Middle frontal gyrus (tissue), 1 donor: ENCODE measurements around the gene LRRC73.
"Not testable (repeated sequence)": the region's sequence is repeated elsewhere in the genome, so short reads cannot be mapped to it uniquely, and the experiment has no call there.

Experiments used
- DNase-seq: peaks from one replicate; pipeline ENCODE4 v3.0.0-alpha.2; 2015; ENCODE audit warnings: low spot score; ENCODE audit errors: extremely low spot score

Gene LRRC73

GRCh38 chr6:43511824-43512415, 1.8 kb upstream of the LRRC73 start:
- DNase-seq = no peak

- no peak for DNase-seq
Observed at GRCh38 chr6:43510827-43511163, 649 bp upstream of the LRRC73 start.

- no peak for DNase-seq
Observed at GRCh38 chr6:43509142-43509983, 783 bp downstream of the LRRC73 start.

DNA sequence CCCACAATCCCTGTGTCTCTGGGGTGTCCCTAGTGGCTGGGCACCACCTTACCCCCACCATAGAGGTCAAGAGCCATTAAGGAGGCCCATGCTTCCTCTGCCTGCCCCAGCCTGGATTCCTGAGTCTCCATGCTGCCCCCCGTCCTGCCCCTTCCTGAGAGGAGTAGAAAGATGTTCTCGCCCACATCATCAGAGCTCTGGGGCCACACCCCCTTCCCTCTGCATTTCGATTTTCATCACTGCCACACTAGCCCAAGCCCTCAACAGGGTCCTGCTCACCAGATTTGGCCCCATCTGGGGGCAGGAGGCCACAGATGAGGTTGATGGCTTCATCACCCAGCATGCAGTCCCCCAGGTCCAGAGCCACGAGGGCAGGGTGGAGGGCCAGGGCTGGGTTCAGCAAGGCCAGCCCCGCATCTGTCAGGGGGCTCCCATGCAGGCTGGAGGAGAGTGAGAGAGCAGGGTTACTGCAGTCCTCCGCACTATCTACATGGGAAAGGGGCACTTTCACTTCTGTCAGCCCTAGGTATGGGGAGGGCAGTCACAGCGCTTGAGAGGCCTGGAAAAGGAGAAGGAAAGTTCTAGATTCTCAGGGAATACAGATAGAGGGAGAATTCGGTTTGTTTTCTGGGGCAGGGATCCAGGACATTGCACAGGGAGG, 1.5 kb downstream of the LRRC73 start:
- DNase-seq = no peak

DNA sequence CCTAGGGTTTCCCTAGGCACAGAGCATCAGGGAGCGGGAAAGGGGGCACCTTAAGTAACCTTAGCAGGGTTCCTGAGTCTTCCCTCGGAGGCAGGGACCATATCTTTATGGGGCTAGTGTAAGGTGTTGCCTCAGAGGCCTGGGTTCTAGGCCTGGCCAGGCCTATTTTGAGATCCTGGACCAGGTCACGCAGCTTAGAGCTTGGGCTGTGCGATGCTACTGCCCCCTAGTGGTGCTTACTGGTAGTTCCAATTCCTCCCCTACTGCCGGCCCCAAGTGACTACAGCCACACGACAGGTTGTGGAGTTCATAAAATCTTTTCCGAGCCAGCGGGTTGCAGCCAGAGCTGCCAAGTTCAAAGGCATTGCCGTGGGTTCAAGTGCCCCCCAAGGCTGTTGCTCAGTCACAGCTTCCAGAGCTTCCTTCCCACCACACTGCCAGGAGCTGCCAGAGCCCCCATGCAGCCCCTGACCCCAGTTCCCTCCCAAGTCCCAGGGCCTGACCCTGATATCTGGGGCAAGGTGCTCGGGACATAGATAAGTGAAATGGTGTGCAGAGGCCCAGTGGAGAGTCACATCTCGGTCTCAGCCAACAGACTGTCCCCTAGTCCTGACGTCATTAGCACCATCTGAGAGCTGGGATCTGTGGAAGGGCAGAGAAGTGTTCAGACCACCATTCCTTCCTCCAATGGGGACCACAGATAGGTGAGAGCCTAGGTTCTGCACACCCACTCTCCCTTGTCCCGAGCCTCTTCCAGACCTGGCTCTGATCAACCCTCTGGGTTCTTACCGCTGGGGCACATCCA, 3.3 kb downstream of the LRRC73 start:
- peak; percentile 52 for DNase-seq

DNA sequence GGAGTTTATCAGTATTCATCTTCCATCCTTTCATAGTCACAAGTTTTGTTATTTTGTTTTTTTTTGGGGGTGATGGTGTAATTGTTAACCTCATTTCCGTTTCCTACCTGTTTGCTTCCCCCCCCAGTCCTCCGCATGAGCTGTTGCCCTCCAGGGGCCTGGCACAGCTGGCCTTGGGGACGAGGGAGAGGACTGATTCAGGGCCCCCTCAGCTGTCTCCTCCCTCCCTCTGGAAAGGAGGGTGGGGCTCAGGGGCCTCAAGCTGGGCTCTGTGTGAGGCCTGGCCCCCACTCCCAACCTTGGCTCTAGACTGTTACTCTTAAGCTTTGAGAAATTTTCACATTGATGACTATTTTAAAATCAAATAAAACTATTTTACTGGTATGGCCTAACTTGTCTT, 4.0 kb downstream of the LRRC73 start:
- DNase-seq = no peak

DNA sequence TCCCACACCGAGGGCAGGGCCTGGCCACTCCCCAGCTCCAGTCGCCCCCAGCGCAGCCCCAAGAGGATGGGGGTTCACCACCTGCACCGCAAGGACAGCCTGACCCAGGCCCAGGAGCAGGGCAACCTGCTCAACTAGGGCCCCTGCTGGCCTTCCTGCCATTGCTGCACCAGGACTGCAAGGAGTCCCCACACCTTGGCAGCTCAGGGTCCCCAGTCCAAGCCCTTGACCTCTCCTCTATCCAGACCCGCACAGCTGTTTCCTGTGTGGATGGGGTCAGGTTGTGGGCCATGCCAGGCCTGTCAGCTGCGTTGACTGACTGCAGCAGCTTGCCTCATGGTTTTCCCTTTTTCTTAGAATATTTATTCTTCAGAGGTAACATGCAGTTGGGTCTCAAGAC, 4.4 kb downstream of the LRRC73 start:
- no peak for DNase-seq

DNA sequence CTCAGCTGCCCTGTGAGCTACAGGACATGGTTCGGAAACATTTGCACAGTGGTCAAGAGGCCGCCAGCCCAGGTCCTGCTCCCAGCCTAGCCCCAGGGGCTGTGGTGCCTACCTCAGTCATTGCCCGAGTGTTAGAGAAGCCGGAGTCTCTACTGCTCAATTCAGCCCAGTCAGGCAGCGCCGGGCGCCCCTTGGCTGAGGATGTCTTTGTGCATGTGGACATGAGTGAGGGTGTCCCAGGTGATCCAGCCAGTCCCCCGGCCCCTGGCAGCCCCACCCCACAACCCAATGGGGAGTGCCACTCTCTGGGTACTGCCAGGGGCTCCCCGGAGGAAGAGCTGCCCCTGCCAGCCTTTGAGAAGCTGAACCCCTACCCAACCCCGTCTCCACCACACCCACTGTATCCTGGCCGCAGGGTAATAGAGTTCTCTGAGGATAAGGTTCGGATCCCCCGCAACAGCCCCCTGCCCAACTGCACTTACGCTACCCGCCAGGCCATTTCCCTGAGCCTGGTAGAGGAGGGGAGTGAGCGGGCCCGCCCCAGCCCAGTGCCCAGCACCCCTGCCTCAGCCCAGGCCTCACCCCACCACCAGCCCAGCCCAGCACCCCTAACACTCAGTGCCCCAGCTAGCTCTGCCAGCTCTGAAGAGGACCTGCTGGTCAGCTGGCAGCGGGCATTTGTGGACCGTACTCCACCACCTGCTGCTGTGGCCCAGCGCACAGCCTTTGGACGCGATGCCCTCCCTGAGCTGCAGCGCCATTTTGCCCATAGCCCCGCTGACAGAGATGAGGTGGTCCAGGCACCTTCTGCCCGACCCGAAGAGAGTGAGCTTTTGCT, 5.2 kb downstream of the LRRC73 start:
- DNase-seq = no peak

DNA sequence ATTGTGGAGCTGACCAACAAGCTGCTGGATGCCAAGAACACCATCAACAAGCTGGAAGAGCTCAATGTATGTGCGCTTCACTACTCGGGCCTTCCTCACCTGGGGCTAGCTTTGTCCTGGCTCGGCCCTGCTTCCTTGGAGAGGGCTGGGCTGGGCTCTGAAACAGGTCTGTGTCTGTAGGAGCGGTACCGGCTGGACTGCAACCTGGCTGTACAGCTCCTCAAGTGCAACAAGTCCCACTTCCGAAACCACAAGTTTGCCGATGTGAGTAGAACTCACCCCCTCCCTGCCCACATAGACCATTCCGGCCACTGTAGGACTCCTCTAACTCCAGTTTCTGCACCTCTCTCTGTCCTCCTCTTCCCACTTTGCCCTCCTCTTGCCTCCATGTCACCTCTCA, 6.7 kb downstream of the LRRC73 start:
- DNase-seq = no peak

- DNase-seq = no peak
Observed at GRCh38 chr6:43502666-43503065, 7.5 kb downstream of the LRRC73 start.

GRCh38 chr6:43500921-43501320, 9.2 kb downstream of the LRRC73 start:
- no peak for DNase-seq

GRCh38 chr6:43499028-43499815, 10.9 kb downstream of the LRRC73 start:
- DNase-seq = no peak

DNA sequence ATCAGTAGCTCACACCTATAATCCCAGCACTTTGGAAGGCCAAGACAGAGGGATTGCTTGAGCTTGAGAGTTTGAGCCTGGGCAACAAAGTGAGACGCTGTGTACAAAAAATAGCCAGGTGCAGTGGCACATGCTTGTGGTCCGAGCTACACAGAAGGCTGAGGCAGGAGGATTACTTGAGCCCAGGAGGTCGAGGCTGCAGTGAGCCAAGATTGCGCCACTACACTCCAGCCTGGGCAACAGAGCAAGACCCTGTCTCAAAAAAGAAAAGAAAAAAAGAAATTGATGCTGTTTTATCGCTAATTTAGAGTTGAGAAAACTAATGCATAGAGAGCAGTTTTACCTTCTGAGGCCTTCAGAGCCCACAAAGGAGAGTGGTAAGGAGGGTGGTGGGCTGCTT, 11.9 kb downstream of the LRRC73 start:
- not testable (repeated sequence) for DNase-seq

DNA sequence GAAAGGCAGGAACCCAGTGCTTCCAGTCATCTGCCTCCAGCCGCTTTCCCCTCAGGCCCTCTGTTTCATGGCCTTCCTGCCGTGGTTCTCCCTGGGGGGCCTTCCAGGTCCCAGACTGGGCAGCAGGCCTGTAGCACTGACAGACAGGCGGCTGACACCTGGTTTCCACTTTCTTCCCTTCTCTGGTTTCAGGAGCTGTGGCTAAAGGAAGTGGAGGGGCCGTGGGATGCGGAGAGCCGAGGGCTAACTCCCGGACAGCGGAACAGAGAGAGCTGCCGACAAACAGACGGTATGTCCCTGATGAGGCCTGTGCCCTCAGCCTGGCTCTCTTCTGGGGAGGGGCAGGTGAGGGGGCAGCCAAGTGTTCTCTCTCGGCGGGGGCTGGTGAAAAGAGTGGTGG, 12.5 kb downstream of the LRRC73 start:
- no peak for DNase-seq

DNA sequence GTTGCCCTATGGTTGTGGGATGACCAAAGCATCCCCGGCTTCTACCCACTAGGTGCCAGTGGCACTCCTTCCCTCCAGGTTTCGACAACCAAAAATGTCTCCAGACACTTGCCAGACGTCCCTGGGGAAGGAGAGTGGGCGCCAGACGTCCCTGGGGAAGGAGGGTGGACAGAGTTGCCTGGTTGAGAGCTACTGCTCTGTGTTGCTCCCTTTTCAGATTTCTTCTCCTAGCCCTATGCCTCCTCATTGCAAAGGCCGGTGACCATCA, 13.1 kb downstream of the LRRC73 start:
- no peak for DNase-seq

- no peak for DNase-seq
Observed at GRCh38 chr6:43496370-43497128, 13.6 kb downstream of the LRRC73 start.

- no peak for DNase-seq
Observed at GRCh38 chr6:43495409-43495941, 14.7 kb downstream of the LRRC73 start.

- no peak for DNase-seq
Observed at GRCh38 chr6:43494766-43495165, 15.4 kb downstream of the LRRC73 start.

DNA sequence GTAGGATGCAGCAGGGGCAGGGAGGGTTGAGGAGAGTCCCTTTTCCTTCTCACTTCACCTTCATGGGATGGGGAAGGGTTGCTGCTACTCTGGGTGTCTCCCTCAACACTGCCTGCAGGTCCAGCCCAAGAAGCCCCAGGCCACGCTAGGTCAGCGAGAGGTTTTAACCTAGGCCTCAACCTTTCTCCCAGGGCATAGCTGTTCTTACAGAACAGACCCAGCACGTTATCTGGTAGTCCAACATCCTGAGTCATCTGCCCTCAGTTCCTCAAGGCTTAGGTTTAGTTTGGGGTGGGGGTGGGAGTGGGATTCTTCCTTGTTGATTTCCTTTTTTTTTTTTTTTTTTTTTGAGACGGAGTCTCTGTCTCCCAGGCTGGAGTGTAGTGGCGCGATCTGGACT, 15.8 kb downstream of the LRRC73 start:
- no peak for DNase-seq
